DMS53 treated with DMSO at 0.1 percent for 48 hours (cell line): ENCODE results near the gene CCDC192.
"Not testable (repeated sequence)": the region's sequence is repeated elsewhere in the genome, so short reads cannot be mapped to it uniquely, and the experiment has no call there.

Source experiments
- DNase-seq: peaks from one replicate; lab custom pipeline; 2025; ENCODE audit not compliant: unreplicated experiment; lab: John Stamatoyannopoulos, UW

Gene CCDC192

DNA sequence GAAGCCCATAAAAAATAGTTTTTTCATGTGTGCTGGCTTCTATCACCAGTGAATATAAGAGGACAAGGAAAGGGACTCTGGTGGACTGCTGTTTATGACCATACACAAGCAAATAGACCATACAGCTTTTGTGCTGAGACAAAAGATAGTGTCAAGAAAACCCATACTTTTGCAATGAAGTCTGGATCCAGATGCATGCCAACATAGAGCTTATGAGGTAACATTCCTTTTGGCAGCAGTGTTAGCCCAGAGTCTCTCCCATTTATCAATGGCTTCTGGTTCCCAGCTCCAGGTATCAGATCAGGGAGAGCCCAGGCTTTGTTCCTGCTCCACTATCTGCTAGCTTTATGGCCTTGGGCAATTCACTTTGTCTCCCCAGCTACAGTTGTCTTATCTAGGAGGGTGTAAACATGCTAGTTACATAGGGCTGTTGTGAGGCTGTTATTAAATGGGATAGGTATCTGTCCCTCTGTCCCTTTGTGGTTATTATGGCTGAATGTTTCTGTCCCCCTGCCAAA is 55.6 kb downstream of the CCDC192 start:
- DNase-seq, result no peak

DNA sequence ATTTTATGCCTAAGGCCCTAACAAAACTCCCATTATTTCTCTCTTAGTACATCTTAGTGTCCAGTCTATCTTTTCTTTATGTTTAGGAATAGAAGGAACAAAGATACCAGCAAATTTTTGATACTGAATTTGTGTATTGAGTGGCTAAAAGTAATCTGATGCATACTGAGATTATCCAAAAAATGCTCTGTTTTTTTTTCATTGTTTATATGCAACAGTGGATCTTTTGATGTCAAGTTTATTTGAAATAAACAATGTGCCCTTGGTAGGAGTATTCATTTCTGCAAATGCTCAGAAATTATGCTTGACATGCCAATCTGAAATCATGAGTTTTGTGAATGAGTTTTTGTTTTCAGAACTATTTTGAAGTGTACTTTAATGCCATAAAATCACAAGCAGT is 58.7 kb downstream of the CCDC192 start:
- no peak for DNase-seq

DNA sequence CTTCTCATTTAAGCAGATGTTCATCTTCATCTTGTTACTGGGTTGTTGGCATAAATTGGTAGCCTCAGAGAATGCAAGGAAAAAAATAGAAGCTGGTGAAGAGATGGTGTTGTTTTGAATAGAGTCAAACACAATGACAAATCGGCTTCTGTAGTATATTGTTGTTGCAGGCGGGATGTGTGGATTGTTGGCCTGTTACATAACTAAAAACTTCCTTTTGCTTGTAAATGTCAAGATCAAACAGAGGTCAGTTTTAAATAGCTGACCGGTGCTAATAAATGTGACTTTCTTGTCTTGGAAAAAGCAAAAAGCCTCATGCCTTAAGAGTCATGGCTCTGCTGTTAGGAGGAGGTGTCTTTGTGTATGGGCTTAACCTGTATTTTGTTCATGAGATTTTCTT is 59.2 kb downstream of the CCDC192 start:
- DNase-seq, result no peak

DNA sequence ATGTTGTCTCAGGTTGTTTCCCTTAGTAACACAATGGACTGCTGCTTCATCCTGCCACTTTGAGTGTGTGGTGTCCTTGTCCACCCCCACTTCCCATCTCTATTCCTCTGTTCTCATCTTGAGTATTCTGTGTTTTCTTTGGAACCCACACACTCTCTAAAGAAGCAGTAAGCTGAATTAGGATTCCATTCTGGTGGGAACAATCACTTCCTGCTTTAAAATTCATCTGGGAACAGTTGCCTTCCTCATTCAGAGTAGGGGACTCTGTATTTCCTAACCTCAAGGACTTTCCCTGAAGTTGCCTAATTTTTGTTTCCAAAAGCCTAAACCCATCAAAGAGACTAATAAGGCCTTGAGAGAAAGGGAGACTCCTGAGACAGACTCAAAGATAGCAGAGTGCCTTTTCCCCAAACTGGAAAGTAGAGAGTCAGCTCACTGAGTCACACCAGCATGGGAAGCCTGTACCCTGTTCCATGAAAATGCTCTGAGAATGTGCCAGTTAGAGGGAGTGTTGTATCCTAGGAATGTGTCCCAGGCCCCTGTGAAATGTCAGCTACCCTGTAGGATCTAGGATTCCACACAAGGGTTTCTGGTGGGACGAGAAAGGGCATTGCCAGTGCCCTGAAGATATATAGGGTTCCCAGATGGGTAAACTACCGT is 63.6 kb downstream of the CCDC192 start:
- DNase-seq, result no peak

DNA sequence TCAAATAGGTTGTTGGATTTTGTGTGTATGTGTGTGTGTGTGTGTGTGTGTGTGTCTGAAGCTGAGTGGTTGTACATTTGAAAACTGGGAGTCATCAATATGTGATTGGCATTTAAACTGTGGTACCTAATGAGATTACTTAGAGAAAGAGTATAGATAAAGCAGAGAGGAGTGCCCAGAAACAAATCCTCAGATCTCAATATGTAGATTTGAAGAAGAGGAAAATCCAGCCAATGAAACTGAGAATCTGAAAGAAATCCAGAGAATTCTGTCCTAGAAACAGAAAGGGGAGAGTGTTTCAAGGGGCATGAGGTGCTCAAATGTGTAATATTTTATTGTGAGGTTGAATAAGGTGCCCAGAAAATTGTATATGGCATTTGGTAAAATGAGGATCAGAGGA is 66.2 kb downstream of the CCDC192 start:
- no peak for DNase-seq

DNA sequence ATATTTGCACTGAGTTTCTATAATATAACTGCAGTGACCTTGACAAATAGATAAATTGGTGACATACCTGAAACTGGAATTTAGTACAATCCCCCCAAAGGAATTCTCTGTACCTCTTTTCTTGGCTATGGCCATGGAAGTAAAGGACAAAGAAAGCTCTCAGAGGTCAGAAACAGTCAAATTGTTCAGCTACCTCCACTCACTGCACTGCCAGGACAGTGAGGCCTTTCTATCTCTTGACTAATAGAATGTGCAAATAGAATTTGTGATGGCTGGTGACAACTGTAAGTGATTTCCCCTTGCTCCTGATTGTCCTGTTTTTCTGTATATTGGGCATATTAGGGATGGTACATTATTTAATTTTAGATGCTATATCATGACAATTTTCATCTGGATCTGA is 67.1 kb downstream of the CCDC192 start:
- no peak for DNase-seq

DNA sequence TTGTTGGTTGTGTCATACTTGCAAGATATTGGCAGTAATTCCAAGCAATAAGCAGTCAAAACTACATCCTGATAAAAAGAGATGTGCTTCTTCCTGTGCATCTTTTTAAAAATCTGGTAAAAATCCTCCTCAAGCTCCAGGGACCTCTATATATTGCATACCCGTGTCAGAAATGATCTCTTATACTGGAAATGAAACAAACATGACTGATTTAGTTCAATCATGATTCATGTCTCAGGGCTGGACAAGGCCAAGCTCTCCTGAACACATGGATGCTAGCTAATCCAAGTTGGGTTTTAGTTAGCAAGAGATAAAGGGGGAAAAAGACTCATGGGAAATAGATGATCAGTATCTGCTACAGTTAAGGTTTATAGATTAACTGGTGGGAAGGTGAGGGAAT is 69.3 kb downstream of the CCDC192 start:
- DNase-seq, result no peak

DNA sequence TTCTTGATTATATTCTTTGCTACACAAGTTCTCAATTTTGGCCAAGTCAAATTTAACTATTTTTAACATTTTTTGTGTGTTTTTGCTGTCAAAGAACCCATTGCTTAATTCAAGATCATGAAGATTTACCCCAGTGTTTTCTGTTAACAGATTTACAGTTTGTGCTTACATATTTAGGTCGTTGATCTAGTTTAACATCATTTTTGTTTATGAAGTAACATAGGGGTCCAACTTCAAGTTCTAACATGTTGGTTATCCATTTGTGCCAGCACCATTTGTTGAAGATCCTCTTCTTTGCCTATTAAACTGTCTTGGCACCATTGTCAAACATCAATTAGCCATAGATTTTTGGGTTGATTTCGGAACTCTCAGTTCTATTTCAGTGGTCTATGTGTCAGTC is 71.0 kb downstream of the CCDC192 start:
- DNase-seq, result no peak

DNA sequence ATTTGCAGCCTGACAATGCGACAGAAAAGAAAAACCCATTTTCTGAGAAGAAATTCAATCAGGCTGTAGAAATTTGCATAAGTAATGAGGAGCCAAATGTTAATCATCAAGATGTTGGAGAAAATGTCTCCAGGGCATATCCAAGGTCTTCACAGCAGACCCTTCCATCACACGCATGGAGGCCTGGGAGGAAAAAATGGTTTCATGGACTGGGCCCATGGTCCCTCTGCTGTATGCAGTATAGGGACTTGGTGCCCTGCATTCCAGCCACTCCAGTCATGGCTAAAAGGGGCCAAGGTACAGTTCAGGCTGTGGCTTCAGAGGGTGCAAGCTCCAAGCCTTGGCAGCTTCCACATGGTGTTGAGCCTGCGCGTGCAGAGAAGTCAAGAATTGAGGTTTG is 73.3 kb downstream of the CCDC192 start:
- no peak for DNase-seq

DNA sequence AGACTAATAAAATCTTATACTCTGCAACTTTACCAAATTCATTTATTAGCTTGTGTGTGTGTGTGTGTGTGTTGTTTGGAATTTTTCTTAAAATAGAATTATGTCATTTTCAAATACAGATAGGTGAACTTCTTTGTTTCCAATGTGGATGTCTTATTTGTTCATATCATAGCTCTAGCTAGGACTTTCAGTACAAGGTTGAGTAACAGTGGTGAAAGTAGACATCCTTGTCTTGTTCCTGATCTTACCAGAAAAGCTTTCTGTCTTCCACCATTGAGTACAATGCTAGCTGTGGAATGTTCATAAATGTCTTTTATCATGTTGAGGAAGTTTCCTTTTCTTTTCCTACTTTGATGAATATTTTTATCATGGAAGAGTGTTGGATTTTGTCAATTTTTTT is 74.8 kb downstream of the CCDC192 start:
- no peak for DNase-seq

DNA sequence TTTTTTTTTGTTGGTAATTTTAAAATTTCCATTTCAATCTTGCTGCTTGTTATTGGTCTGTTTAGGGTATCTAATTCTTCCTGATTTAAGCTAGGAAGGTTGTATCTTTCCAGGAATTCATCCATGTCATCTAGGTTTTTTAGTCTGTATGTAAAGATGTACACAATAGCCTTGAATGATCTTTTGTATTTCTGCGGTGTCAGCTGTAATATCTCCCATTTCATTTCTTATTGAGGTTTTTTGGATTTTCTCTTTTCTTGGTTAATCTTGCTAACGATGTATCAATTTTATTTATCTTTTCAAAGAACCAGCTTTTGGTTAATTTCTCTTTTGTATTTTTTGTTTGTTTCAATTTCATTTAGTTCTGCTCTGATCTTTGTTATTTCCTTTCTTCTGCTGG is 79.3 kb downstream of the CCDC192 start:
- DNase-seq, result not testable (repeated sequence)

DNA sequence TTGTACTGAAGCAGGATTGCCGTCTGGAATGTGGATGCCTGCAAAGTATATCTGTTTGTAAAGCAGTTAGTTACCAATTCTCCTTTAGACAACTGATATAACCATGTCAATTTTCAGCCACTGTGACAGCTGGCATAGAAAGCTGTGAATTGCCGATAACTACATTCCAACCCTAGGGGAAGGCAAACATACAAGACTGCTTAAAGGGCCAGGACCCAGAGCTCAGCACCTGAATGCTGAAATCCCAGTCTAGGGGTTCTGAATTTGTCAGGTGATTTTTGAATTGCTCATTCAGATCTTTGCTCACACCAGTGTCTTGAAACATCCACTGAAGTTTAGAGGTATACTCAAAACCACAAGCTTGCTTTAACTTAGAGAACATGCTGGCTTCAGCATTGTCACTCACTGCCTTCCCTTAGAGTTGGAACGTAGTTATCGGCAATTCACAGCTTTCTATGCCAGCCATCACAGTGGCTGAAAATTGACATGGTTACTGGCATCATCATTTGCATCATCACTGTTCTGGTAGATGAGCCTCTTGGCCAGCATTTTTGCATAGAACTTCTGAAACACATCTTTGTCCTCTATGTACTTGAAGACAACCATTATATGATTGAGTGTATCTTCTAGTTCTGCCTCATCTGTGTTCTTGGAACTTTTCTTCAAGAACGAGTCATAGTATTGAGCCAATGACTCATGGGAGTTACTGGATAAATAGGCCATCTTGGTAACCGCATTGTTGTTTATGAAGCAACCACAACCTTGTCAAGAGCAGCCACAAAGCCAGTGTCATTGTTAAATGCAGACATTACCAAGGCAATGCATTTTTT is 82.1 kb downstream of the CCDC192 start:
- DNase-seq, result no peak

DNA sequence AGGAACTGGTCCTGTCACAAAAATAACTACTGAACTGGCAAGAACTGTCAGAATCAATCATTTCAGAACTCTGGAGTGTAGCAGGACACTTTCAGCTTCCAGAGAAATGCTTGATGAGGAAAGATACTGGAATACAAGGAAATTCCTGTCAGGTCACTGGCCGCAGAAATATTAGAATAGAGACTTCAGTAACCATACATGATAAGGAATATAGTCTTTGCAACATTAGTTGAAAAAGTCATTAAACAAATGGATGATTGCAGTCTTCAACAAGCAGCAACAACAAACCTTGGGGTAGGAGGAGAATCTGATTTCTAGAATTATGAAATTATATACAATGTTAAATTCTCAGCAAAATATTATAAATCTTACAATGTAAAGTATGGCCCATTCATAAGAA is 88.2 kb downstream of the CCDC192 start:
- no peak for DNase-seq

DNA sequence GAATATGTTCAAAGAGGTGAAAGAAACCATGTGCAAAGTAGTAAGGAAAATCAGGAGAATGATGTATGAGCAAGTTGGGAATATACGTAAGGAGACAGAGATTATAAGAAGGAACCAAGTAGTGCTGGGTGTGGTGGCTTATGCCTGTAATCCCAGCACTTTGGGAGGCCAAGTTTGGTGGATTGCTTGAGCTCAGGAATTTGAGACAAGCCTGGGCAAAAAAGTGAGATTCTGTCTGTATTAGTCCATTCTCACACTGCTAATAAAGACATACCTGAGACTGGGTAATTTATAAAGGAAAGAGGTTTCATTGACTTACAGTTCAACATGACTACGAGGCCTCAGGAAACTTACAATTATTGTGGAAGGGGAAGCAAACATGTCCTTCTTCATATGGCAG is 88.7 kb downstream of the CCDC192 start:
- not testable (repeated sequence) for DNase-seq

DNA sequence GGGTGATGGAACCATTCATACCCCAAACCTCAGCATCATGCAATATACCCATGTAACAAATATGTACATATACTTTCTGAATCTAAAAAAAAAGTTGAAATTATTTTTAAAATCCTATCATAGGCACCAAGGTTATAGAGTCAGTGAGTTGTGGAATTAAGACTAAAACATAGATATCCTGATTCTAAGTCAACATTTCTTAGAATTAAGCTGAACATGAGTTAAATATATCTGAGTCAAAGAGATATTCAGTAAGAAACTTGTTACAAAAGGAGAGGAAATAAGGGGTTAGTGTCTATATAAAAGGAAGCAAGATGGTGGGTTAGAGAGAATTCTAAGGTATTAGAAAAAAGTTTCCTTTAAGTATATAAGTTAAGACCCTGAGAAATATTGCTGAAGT is 89.9 kb downstream of the CCDC192 start:
- no peak for DNase-seq

DNA sequence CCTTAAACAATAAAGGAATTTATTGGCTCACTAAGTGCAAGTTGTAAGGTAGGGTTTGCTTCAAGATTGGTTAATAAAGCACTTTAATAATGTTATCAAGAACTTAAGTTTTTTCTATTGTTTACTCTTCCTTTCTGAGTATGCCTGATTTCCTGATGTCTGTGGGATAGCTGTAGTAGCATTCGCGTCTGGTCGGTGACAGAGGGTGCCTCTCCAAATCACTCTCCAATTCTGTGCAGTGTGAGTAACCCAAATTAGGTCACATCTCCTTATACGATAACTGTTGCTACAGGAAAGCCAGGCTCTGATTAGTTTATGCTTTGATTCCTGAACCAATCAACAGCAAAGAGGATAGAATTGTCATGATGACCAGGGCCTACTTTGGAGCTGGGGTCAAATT is 90.7 kb downstream of the CCDC192 start:
- no peak for DNase-seq

DNA sequence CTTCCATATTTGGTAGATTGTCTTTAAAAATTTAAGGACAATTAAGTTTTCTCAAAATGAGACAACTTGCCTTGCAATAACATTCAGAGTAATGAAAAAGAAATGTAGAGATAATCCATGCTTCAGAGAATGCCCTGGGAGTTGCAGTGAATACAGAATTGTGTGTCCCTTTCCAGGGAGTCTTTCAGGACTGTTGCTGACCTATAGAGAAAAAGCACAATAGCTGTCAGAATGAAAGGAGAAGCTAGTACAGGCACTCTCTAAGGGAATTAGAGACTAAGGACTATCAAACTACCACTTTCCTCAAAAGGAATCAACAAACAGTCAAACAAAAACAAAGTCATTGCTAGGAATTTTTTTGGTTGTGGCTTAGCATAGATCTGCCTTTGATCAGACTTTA is 93.0 kb downstream of the CCDC192 start:
- DNase-seq, result no peak

DNA sequence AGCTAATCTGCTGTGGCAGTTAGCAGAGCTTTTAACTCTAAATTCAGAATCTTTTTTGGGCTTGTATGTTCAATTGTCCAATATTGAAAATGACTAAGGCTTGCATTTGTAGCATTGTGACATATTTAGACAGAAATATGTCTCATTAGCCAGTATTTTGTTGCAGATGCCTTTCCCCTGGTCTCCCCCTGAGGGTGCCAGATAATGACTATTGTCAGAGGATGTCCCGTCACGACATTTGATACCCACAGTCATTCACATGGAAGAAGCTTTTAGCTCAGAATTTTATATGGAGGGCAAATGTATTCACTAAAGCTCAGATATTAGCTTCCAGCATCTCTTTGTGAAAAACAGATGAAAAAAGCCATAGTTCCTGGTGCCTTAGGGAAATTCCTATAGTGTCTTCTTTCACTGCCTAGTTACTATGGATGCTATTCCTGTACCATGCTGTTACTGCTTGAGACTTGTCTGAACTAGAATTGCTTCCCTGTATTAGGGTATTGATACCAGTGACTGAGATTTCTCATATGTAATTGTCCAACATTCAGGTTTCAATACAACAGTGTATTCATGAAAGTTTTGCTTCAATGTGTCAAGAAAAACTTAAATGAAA is 96.2 kb downstream of the CCDC192 start:
- DNase-seq, result no peak

DNA sequence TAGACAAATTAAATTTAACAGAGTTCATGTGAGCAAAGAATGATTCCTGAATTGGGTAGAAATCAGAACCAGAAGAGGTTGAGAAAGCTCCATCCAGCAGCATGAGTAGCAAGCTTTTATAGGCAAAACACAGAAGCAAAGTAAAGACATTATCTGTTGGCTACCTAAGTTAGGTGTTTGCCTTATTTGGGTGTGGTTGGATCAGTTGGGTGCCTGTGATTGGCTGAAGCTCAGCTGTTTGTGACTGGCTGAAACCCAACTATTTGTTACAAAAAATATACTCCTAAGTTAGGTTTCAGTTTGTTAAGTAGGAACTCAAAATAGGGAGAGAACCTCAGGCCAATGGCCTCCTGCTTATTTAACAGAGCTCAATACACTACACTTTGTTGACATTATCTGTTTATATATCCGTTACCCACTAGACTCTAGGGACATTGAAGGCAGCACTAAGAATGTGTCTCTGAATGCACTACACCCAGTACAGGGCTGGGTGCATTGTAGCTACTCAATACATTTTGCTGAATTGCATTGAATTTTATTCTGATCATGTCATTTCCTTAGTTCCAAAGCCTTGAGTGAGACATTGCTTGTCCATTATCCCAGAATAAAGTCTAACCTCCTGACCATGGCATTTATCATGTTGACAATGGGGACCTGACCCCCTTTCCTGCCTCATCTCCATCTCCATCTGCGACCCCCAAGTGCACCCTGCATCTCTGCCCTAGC is 98.7 kb downstream of the CCDC192 start:
- peak; percentile 20 for DNase-seq

DNA sequence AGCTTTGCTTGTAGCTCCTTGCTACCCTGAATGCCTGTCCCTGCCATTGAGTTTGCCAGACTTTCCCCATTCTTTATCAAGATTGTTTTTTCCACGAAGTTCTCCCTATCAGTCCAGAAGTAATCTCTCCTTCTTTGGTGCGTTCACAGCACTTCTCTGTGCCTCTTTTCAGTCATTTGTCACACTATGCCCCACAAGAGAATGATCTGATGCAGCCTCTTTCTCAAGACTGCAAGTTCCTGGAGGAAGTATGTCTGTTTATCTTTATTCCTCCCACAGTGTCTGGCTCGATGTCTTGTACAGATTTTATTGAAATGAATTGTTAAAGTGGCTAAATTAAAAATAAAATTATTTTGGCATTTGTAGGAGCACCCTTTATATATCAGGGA is 99.3 kb downstream of the CCDC192 start:
- no peak for DNase-seq

DNA sequence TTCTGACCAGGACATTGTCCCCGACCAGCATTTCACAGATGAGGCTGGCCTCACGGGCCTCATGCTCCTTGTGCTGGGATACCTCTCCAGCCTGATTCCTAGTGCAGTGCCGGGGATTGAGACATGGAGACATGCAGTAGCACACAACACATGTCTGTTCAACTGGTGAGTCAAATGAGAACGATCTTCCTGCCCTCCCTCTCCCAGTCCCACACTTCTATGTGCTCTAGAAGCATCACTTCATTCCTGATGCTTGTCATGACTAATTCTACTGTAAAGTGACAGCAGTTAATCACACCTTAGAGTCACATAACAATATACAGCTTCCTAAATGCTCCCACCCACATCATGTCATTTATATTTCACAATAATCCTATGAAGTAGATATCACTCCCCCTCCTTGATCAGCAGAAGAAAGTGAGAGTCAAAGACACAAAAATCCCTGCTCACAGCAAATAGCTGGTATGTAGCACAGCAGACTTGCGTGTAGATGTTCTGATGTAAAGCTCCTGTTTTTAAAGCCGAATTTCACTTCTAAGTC is 101.8 kb downstream of the CCDC192 start:
- no peak for DNase-seq
